Uterus (tissue), 4 donors: ENCODE measurements around the gene TAS2R5. TPM values are rescaled to one million over a fixed set of nuclear protein-coding genes. Genes with fewer than 3 reads are reported as not detected.
"Not testable (repeated sequence)": the region's sequence is repeated elsewhere in the genome, so short reads cannot be mapped to it uniquely, and the experiment has no call there.

ENCODE experiments used
- DNase-seq, 2 donors: peaks; one replicate each; pipeline ENCODE4 v3.0.0-alpha.2; 2019 to 2020
- H3K27ac ChIP-seq, 2 donors: fragments of 200-600 bp; sonication (generic); 1 replicate in 1 of 2; 2 replicates in 1 of 2; pipeline ENCODE4 v1.5.1; 2016 to 2018
- H3K27me3 ChIP-seq, 2 donors: fragments of 200-600 bp; sonication (generic); one replicate each; pipeline ENCODE4 v1.5.1; 2018 to 2019; ENCODE audit warnings: control low read depth in 1 of 2
- H3K36me3 ChIP-seq, 2 donors: fragments of 200-600 bp; sonication (generic); one replicate each; pipeline ENCODE4 v1.5.1; 2019; ENCODE audit warnings: control low read depth in 1 of 2
- H3K4me1 ChIP-seq, 2 donors: fragments of 200-600 bp; sonication (generic); one replicate each; pipeline ENCODE4 v1.5.1; 2018 to 2019; ENCODE audit warnings: control low read depth in 1 of 2
- H3K4me3 ChIP-seq, 2 donors: fragments of 200-600 bp; sonication (generic); 1 replicate in 1 of 2; 2 replicates in 1 of 2; pipeline ENCODE4 v1.5.1; 2018 to 2019; ENCODE audit warnings: mild to moderate bottlenecking in 1 of 2
- H3K9me3 ChIP-seq, 2 donors: fragments of 200-600 bp; sonication (generic); one replicate each; pipeline ENCODE4 v1.5.1; 2019; ENCODE audit warnings: control low read depth in 1 of 2
- CTCF ChIP-seq, 4 experiments: fragments of 200-600 bp in 2 of 4; fragments of 450-650 bp in 2 of 4; sonication (generic) in 2 of 4; IDR thresholded peaks; one replicate each; pipeline ENCODE4 v1.5.1; 2016 to 2019; ENCODE audit warnings: antibody characterized with exemption in 4 of 4, mild to moderate bottlenecking in 2 of 4, moderate library complexity in 1 of 4
- POLR2A ChIP-seq, 2 donors: fragments of 450-650 bp; IDR thresholded peaks; one replicate each; pipeline ENCODE4 v1.6.1; 2016; ENCODE audit warnings: antibody characterized with exemption in 2 of 2, mild to moderate bottlenecking in 1 of 2, moderate library complexity in 1 of 2
- intact Hi-C: fragments of 100-400 bp; cut with DNase I; formaldehyde crosslinking; loops from one replicate; pipeline ENCODE4 v1.15.1; 2023; ENCODE audit warnings: low total_unique reads
- total RNA-seq, 4 donors: library from RNA; depleted of rRNA in 3 of 4; stranded (reverse); fragments of >200 nt in 3 of 4; gene quantifications; one replicate each; pipeline versions ENCODE4 v1.1.0 to v1.2.4, GENCODE V29; 2014 to 2023
- donor health status: DM: yes; HTN: yes; CAD: no.

TAS2R5 gene
- total RNA-seq, 4 donors from 2014 or later, result 1.8 to 12.0 (median 5.6) TPM

DNA sequence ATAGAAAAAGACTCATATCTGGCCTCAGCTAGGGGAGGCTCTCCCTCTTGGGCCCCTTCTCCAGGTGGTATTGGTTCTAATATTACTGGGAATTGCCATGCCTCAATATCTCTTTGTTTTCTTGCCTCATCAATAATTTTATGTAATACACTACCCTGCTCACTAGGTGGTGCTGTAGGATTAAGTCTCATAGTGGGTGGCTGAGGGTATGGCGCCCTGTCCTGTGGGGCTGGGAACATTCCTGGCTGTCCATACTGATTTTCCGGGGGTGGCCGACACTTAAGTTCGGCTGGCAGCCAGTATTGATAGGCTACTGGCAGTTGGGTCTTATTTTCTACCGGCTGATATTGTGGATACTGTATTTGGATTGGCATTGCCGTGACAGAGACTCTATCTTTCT, 35.1 kb upstream of the TAS2R5 start:
- H3K4me1 ChIP-seq, result no peaks in the 10 kb centered on the region
- intact Hi-C loops, result no loop called here

GRCh38 chr7:141763797-141764196, 26.2 kb upstream of the TAS2R5 start, which contains the start of gene TAS2R3:
TAS2R3 (plus strand) TSS chr7:141764097; CDS start chr7:141764159, 62 bp downstream.
- no peaks in the 10 kb centered on the region for H3K4me1 ChIP-seq
- H3K27me3 ChIP-seq, result no peaks in the 10 kb centered on the region
- DNase-seq, result no peak
- TF ChIP-seq POLR2A (IDR thresholded peaks at IDR 0.05) (no peak), CTCF (IDR thresholded peaks at IDR 0.05) (no peak)
- H3K9me3 ChIP-seq, result no peaks in the 10 kb centered on the region
- intact Hi-C loops, result no loop called here
- no peaks in the 10 kb centered on the region for H3K36me3 ChIP-seq
- no peak within 1 kb of the TSS for H3K4me3 ChIP-seq
- H3K27ac ChIP-seq, result no peak within 1 kb of the TSS

More for the DNA sequence above, 35.1 kb upstream of the TAS2R5 start:
- Histone ChIP-seq H3K4me3 (no peak overlapping the region), H3K36me3 (peaks cover 0 to 1% of the 10 kb centered on the region in 2 donors), H3K9me3 (peaks cover 0 to 10% of the 10 kb centered on the region in 2 donors), H3K27ac (no peak overlapping the region), H3K27me3 (no peaks in the 10 kb centered on the region)
- DNase-seq, result no peak
- TF ChIP-seq CTCF (IDR thresholded peaks at IDR 0.05) (peak in 1 of 4 experiments; percentile 3), POLR2A (IDR thresholded peaks at IDR 0.05) (no peak)

DNA sequence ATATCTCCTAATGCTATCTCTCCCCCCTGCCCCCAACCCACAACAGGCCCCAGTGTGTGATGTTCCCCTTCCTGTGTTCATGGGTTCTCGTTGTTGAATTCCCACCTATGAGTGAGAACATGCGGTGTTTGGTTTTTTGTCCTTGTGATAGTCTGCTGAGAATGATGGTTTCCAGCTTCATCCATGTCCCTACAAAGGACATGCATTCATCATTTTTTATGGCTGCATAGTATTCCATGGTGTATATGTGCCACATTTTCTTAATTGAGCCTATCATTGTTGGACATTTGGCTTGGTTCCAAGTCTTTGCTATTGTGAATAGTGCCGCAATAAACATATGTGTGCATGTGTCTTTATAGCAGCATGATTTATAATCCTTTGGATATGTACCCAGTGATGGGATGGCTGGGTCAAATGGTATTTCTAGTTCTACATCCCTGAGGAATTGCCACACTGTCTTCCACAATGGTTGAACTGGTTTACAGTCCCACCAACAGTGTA, 19.9 kb upstream of the TAS2R5 start:
- H3K9me3 ChIP-seq, H3K27me3 ChIP-seq, H3K27ac ChIP-seq, DNase-seq, H3K36me3 ChIP-seq, H3K4me3 ChIP-seq, H3K4me1 ChIP-seq, intact Hi-C loops: not testable (repeated sequence)

DNA sequence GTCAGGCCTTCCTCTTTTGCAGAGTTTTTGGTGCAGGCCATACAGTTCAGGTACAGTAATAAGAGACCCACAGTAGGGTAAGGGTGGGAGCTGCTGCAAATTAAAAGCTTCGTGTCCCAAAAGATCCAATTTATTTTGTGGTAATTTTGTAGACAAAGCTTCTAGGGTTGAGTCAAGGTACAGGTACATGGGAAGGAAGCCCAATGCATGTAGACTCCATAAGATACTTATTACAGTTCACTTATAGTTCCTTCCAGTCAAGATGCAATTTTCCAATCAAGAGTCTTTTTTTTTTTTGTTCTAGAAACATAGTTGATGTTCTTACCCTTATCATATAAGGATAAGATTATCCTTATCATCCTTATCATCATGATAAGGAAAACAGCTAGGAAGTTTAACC, 13.6 kb upstream of the TAS2R5 start, which contains the start of gene TAS2R4:
Gene TAS2R4 (plus strand): TSS at position 301 of the 400 bp plus-strand sequence. CDS start 1,815 bp downstream, outside the sequence.
- intact Hi-C loops, result no loop called here
- Histone ChIP-seq H3K36me3 (no peaks in the 10 kb centered on the region), H3K27ac (no peak within 1 kb of the TSS), H3K27me3 (no peaks in the 10 kb centered on the region), H3K4me1 (no peaks in the 10 kb centered on the region), H3K9me3 (no peaks in the 10 kb centered on the region), H3K4me3 (no peak within 1 kb of the TSS)
- DNase-seq, result no peak
- TF ChIP-seq CTCF (IDR thresholded peaks at IDR 0.05), result no peak
- TF ChIP-seq POLR2A (IDR thresholded peaks at IDR 0.05), result no peak

DNA sequence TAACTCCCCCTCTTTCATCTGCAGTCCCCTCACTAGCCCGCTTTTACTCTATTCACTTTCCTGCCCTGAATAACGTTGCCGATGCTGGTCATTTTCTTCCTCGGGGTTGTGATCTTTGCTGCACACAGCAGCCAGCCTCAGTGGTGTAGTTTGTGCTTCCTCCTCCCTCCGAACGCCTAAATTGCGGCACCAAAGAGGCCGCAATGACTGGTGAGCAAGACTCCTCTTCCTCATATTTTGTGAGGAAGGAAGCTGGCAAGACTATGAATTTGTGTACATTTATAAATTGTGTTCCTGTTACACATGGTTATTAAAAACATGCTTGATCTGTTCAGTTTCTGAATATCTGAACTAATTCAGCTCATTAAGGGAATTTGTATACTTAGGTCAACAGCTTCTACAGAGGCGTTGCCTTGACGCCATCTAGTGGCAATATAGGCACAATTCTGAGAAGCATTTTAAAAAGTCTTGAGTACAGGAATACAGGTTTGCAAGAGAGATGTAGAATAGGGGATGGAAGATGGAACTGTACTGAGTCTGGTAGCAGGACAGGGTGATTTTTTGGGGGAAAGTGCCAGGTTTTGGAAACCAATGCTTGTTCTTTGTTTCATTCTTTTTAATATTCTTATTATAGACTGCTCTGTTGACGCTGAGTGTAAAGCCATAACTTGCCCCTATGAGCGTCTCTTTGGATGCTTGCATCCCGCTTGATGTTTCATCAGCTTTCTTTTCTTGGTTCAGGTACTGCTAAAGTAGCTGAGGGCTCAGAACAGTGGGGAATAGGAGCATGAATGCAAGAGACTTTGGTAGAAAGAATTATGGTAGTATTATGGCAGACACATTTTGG, 4.1 kb upstream of the TAS2R5 start:
- TF ChIP-seq CTCF (IDR thresholded peaks at IDR 0.05) (peak; percentile 18 to 47 (median 43)), POLR2A (IDR thresholded peaks at IDR 0.05) (no peak)
- H3K36me3 ChIP-seq, result no peaks in the 10 kb centered on the region
- H3K27me3 ChIP-seq, result no peaks in the 10 kb centered on the region
- intact Hi-C loops, result no loop called here
- H3K4me3 ChIP-seq, result no peak overlapping the region
- no peaks in the 10 kb centered on the region for H3K9me3 ChIP-seq
- no peak overlapping the region for H3K27ac ChIP-seq
- DNase-seq, result no peak
- no peaks in the 10 kb centered on the region for H3K4me1 ChIP-seq
